AG09309 (cell line): Measurements from ENCODE around the gene FBLN1.

Experiments used
- DNase-seq: peaks from one replicate; pipeline ENCODE4 v3.0.0-alpha.2; 2010; ENCODE audit warnings: low read depth
- H3K4me3 ChIP-seq: 2 replicates; pipeline ENCODE4 v1.5.1; 2011; ENCODE audit warnings: mild to moderate bottlenecking, low read depth, low read length, moderate library complexity; ENCODE audit not compliant: control insufficient read depth
- TF ChIP-seq, protein P1 (sequence below): IDR thresholded peaks from 2 replicates; pipeline ENCODE4 v1.5.1; 2011; ENCODE audit warnings: mild to moderate bottlenecking, low read depth, low read length, inconsistent platforms; ENCODE audit not compliant: insufficient read depth, control insufficient read depth; ENCODE audit errors: missing control alignments

The FBLN1 gene

GRCh38 chr22:45510376-45511232, 7.9 kb downstream of the FBLN1 start:
- TF ChIP-seq, protein P1, sequence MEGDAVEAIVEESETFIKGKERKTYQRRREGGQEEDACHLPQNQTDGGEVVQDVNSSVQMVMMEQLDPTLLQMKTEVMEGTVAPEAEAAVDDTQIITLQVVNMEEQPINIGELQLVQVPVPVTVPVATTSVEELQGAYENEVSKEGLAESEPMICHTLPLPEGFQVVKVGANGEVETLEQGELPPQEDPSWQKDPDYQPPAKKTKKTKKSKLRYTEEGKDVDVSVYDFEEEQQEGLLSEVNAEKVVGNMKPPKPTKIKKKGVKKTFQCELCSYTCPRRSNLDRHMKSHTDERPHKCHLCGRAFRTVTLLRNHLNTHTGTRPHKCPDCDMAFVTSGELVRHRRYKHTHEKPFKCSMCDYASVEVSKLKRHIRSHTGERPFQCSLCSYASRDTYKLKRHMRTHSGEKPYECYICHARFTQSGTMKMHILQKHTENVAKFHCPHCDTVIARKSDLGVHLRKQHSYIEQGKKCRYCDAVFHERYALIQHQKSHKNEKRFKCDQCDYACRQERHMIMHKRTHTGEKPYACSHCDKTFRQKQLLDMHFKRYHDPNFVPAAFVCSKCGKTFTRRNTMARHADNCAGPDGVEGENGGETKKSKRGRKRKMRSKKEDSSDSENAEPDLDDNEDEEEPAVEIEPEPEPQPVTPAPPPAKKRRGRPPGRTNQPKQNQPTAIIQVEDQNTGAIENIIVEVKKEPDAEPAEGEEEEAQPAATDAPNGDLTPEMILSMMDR = no peak
- no peak for DNase-seq
- H3K4me3 ChIP-seq = no peak overlapping the region

DNA sequence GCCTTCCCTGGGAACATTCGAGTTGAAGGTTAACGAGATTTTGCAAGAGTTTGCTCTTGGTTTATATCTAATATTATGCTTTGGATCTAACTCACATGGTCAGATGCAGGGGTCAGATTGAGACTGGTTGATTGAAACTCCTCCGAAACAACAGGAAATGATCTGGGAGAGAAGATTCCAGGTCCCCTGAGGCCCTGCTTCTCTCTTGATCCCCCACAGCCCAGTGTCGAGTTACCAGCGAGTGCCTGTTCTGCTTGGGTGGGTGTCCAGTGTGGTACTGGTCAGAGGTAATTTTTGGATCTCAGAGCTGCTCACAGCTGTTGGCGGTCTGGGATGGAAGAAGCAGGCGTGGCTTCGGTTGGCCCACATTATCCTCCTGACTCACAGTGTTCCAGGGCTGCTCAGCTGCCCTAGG, 9.2 kb downstream of the FBLN1 start:
- no peak overlapping the region for H3K4me3 ChIP-seq
- TF ChIP-seq, protein P1 = no peak
- peak; percentile 78 for DNase-seq

DNA sequence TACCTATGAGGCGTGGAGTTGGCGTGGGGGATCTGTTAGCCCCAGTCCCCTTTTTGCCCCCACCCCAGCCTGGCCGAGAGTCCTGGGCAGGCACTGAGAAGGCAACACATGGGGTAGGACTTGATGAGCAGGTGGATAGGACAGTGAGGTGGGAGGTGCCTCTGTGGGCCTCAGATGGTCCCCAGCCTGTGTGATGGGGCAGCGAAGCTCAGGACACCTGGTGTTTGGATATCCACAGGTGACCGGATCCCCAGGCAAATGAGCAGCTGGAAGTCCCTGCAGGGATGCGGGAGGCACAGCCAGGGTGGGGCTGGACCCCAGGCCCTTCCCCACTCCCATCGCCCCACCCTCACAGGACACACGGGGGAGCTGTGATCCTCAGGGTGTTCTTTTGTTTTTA, 9.7 kb downstream of the FBLN1 start:
- TF ChIP-seq, protein P1 = no peak
- DNase-seq = no peak
- no peak overlapping the region for H3K4me3 ChIP-seq

GRCh38 chr22:45515676-45516075, 13.0 kb downstream of the FBLN1 start:
- no peak overlapping the region for H3K4me3 ChIP-seq
- DNase-seq = no peak
- TF ChIP-seq, protein P1 = no peak

- TF ChIP-seq, protein P1 = no peak
- H3K4me3 ChIP-seq = no peak overlapping the region
- no peak for DNase-seq
These were observed 13.5 kb downstream of the FBLN1 start for GRCh38 chr22:45516163-45516562.

GRCh38 chr22:45516923-45517675, 14.4 kb downstream of the FBLN1 start:
- TF ChIP-seq, protein P1 = no peak
- DNase-seq = no peak
- H3K4me3 ChIP-seq = no peak overlapping the region
